ENCODE results near the gene VWA1.
"Not testable (repeated sequence)": the region's sequence is repeated elsewhere in the genome, so short reads cannot be mapped to it uniquely, and the experiment has no call there.

Gene VWA1

GRCh38 chr1:1484976-1485750 lies 49.7 kb downstream of the VWA1 start:
- not testable (repeated sequence) for H3K9me3 Mint-ChIP-seq, H3K27me3 Mint-ChIP-seq, DNase-seq, H3K4me1 Mint-ChIP-seq, H3K4me3 Mint-ChIP-seq, H3K27ac Mint-ChIP-seq, ATAC-seq
- peaks cover 34% of the 10 kb centered on the region for H3K36me3 Mint-ChIP-seq (ENCODE audit: low read depth)

- H3K27ac Mint-ChIP-seq, H3K27me3 Mint-ChIP-seq, H3K9me3 Mint-ChIP-seq, H3K4me3 Mint-ChIP-seq, H3K4me1 Mint-ChIP-seq, ATAC-seq, DNase-seq: not testable (repeated sequence)
- H3K36me3 Mint-ChIP-seq (ENCODE audit: low read depth): peaks cover 37% of the 10 kb centered on the region
Measured at GRCh38 chr1:1485755-1486317, 50.3 kb downstream of the VWA1 start.

GRCh38 chr1:1487701-1488100 lies 52.2 kb downstream of the VWA1 start:
- Mint-ChIP-seq H3K4me3 (no peak overlapping the region), H3K4me1 (no peaks in the 10 kb centered on the region), H3K27ac (no peak overlapping the region), H3K9me3 (no peaks in the 10 kb centered on the region), H3K27me3 (no peaks in the 10 kb centered on the region), H3K36me3 (ENCODE audit: low read depth) (peaks cover 49% of the 10 kb centered on the region)
- ATAC-seq (no peak), DNase-seq (no peak)

GRCh38 chr1:1489231-1489630 lies 53.7 kb downstream of the VWA1 start:
- peaks cover 1% of the 10 kb centered on the region for H3K4me1 Mint-ChIP-seq
- DNase-seq (no peak), ATAC-seq (no peak)
- no peak overlapping the region for H3K4me3 Mint-ChIP-seq
- no peaks in the 10 kb centered on the region for H3K9me3 Mint-ChIP-seq
- no peaks in the 10 kb centered on the region for H3K27me3 Mint-ChIP-seq
- peaks cover 56% of the 10 kb centered on the region for H3K36me3 Mint-ChIP-seq (ENCODE audit: low read depth)
- no peak overlapping the region for H3K27ac Mint-ChIP-seq

- Mint-ChIP-seq H3K4me3 (no peak overlapping the region), H3K36me3 (ENCODE audit: low read depth) (peaks cover 56% of the 10 kb centered on the region), H3K9me3 (no peaks in the 10 kb centered on the region), H3K27ac (no peak overlapping the region), H3K4me1 (peaks cover 1% of the 10 kb centered on the region), H3K27me3 (no peaks in the 10 kb centered on the region)
- DNase-seq: no peak
- ATAC-seq: no peak
Measured at GRCh38 chr1:1489861-1490260, 54.4 kb downstream of the VWA1 start.

GRCh38 chr1:1490633-1491230 lies 55.2 kb downstream of the VWA1 start:
- no peak overlapping the region for H3K4me3 Mint-ChIP-seq
- H3K36me3 Mint-ChIP-seq (ENCODE audit: low read depth): peaks cover 56% of the 10 kb centered on the region
- H3K27me3 Mint-ChIP-seq: no peaks in the 10 kb centered on the region
- peaks cover 1% of the 10 kb centered on the region for H3K4me1 Mint-ChIP-seq
- no peak overlapping the region for H3K27ac Mint-ChIP-seq
- DNase-seq (no peak), ATAC-seq (no peak)
- H3K9me3 Mint-ChIP-seq: no peaks in the 10 kb centered on the region

- no peak overlapping the region for H3K27ac Mint-ChIP-seq
- peaks cover 56% of the 10 kb centered on the region for H3K36me3 Mint-ChIP-seq (ENCODE audit: low read depth)
- H3K9me3 Mint-ChIP-seq: no peaks in the 10 kb centered on the region
- no peak for DNase-seq
- no peak for ATAC-seq
- H3K4me1 Mint-ChIP-seq: peaks cover 1% of the 10 kb centered on the region
- no peak overlapping the region for H3K4me3 Mint-ChIP-seq
- H3K27me3 Mint-ChIP-seq: no peaks in the 10 kb centered on the region
Measured at GRCh38 chr1:1491601-1492000, 56.1 kb downstream of the VWA1 start.

All from activated naive CD8-positive, alpha-beta T cell treated with anti-CD3 and anti-CD28 coated beads, Interleukin-2, amount 50 U/mL, for 24 hours (primary cell).